Stomach smooth muscle (tissue), 2 donors: ENCODE measurements around the gene DNAAF2.
"Not testable (repeated sequence)": the region's sequence is repeated elsewhere in the genome, so short reads cannot be mapped to it uniquely, and the experiment has no call there.

ENCODE experiments used
- H3K27ac ChIP-seq: one replicate; pipeline ENCODE4 v1.7.0; 2013; ENCODE audit warnings: mild to moderate bottlenecking, low read length, inconsistent platforms
- H3K27me3 ChIP-seq, 2 donors: one replicate each; pipeline ENCODE4 v1.7.0; 2013; ENCODE audit warnings: low read length in 2 of 2; ENCODE audit not compliant: insufficient read depth in 2 of 2, control insufficient read depth in 1 of 2
- H3K36me3 ChIP-seq, 2 donors: one replicate each; pipeline ENCODE4 v1.7.0; 2013; ENCODE audit warnings: low read length in 2 of 2; ENCODE audit not compliant: control insufficient read depth in 2 of 2, insufficient read depth in 2 of 2
- H3K4me1 ChIP-seq: one replicate; pipeline ENCODE4 v1.7.0; 2013; ENCODE audit warnings: low read length; ENCODE audit not compliant: control insufficient read depth, insufficient read depth
- H3K4me3 ChIP-seq, 2 donors: one replicate each; pipeline ENCODE4 v1.7.0; 2013; ENCODE audit warnings: low read length in 2 of 2
- H3K9ac ChIP-seq, 2 donors: one replicate each; pipeline ENCODE4 v1.7.0; 2013; ENCODE audit warnings: low read length in 2 of 2, mild to moderate bottlenecking in 1 of 2
- H3K9me3 ChIP-seq, 2 donors: one replicate each; pipeline ENCODE4 v1.7.0; 2013; ENCODE audit warnings: low read length in 2 of 2; ENCODE audit not compliant: control insufficient read depth in 2 of 2
- donor health status: healthy.
- donor health status: Pancreatic carcinoma.

DNAAF2 gene

DNA sequence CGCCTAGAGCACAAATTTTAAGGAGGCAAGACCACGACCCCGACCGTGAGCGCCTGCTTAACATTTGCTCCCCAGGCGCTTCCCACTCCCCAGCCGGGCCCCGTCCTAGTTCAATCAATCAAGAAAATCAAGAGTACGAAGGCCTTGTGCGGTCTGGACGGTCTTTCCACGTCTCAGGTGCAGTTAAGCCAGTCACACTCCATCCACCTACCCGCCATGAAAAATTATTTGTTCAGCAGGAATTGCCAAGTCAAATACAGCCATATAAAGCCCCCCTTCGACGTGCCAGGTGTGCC is 36.9 kb downstream of the DNAAF2 start:
- H3K4me3 ChIP-seq, result peak overlapping the region; percentile 87 to 95
- H3K27me3 ChIP-seq, result no peaks in the 10 kb centered on the region
- H3K9me3 ChIP-seq, result no peaks in the 10 kb centered on the region
- H3K9ac ChIP-seq, result peak overlapping the region; percentile 94 to 97
- no peaks in the 10 kb centered on the region for H3K36me3 ChIP-seq
- peaks cover 6% of the 10 kb centered on the region for H3K4me1 ChIP-seq
- H3K27ac ChIP-seq, result peak overlapping the region; percentile 94

DNA sequence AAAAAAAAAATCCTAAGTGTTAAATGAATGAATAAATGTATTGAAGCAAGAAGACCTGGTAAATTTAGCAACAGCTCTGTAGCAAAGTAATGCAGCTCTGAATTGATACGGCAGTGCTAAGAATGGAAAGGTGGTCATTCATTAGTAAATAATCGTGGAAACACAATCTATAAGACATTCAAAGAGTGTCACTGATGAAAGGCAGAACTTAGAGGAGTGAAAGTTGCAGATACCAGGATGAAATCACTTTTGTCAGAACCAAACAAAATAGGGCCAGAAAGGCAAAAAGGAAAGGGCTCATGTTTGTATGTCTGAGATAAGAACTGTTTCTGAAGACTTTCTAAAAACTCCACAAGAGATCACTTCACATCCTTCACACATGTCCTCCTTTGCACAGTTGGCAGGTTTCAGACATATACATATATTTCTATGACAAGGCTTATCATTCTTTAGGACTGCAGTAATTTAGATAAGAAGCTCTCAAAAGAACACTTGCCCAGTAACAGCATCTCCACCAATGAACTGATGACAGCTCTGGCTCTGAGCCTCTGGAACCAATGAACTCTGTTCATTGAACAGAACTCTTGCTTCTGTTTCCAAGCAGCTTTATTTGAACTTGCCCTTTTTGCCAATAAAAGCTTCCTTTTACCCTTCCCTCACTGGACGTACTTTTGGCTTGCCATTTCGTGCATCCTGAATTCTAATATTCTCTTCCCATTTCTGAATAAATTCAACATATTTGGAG is 40.5 kb downstream of the DNAAF2 start:
- Histone ChIP-seq H3K9me3 (no peaks in the 10 kb centered on the region), H3K27ac (no peak overlapping the region), H3K4me1 (peaks cover 6% of the 10 kb centered on the region), H3K9ac (no peak overlapping the region), H3K36me3 (no peaks in the 10 kb centered on the region), H3K4me3 (no peak overlapping the region), H3K27me3 (no peaks in the 10 kb centered on the region)

DNA sequence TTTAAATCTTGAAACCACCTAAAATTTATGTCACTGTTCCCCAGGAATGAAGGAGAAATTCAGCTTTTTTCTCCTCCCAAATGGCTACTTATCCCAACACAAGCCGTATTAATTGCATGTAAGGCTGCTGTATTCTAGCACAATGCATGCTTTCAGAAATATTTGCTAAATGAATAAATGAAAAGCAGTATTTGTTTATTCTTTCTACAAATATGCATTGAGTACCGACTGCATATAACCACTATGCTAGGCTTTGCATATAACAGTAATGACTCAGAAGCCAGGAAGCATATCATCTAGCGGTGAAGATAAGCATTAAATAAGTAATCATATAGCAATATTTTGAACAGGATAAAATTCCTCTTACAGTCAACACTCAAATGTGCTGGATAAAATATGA is 42.0 kb downstream of the DNAAF2 start:
- Histone ChIP-seq H3K36me3 (no peaks in the 10 kb centered on the region), H3K9ac (no peak overlapping the region), H3K27me3 (no peaks in the 10 kb centered on the region), H3K4me3 (no peak overlapping the region), H3K9me3 (no peaks in the 10 kb centered on the region), H3K4me1 (no peaks in the 10 kb centered on the region), H3K27ac (no peak overlapping the region)

DNA sequence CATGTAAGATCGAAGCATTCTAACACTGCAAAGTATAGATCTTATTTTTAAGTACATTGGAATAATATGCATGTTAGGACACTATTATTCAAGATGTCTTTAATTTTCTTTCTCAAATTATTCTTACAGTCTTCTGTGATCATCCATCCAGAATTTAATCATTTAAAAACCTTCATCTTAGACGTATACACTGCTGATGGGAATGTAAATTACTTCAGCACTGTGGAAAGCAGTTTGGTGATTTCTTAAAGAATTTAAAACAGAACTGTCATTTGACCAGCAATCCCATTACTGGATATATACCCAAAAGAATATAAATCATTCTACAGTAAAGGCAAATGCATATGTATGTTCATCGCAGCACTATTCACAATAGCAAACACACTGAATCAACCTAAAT is 45.7 kb downstream of the DNAAF2 start:
- peaks cover 9% of the 10 kb centered on the region for H3K4me1 ChIP-seq
- no peaks in the 10 kb centered on the region for H3K9me3 ChIP-seq
- H3K4me3 ChIP-seq, result no peak overlapping the region
- no peaks in the 10 kb centered on the region for H3K27me3 ChIP-seq
- no peaks in the 10 kb centered on the region for H3K36me3 ChIP-seq
- H3K27ac ChIP-seq, result no peak overlapping the region
- H3K9ac ChIP-seq, result no peak overlapping the region

DNA sequence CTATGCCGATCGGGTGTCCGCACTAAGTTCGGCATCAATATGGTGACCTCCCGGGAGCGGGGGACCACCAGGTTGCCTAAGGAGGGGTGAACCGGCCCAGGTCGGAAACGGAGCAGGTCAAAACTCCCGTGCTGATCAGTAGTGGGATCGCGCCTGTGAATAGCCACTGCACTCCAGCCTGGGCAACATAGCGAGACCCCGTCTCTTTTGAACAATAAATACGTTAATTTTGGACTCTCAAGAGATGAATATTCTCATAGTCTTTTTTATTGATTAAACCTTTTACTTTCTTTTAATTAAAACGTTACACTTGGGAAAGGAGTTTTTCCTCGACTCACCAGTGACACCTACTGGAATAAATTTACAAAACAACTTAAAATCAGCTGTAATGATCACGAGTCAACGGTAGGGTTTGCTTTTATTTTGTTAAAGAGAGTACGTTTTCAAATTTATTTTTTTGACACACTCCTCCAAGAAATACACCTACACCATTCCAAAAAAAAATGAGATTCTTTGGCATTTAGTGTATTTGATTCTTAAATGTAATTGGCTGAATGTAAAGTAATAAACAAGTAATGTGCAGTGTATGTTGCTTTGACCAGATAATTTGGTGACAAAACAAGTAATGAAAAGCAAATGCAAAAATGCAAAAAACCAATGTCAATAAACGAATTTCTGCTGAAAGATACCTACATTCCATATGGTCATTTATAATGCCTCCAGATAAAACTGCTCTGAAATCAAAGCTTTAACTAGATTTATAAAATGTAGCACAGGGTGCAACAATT is 48.2 kb downstream of the DNAAF2 start:
- H3K4me3 ChIP-seq, result peak overlapping the region; percentile 96 to 99
- no peaks in the 10 kb centered on the region for H3K27me3 ChIP-seq
- H3K9me3 ChIP-seq, result no peaks in the 10 kb centered on the region
- H3K27ac ChIP-seq, result peak overlapping the region; percentile 88
- peak overlapping the region; percentile 60 to 98 for H3K9ac ChIP-seq
- H3K4me1 ChIP-seq, result peaks cover 16% of the 10 kb centered on the region
- peaks cover 8 to 14% of the 10 kb centered on the region in 2 donors for H3K36me3 ChIP-seq

DNA sequence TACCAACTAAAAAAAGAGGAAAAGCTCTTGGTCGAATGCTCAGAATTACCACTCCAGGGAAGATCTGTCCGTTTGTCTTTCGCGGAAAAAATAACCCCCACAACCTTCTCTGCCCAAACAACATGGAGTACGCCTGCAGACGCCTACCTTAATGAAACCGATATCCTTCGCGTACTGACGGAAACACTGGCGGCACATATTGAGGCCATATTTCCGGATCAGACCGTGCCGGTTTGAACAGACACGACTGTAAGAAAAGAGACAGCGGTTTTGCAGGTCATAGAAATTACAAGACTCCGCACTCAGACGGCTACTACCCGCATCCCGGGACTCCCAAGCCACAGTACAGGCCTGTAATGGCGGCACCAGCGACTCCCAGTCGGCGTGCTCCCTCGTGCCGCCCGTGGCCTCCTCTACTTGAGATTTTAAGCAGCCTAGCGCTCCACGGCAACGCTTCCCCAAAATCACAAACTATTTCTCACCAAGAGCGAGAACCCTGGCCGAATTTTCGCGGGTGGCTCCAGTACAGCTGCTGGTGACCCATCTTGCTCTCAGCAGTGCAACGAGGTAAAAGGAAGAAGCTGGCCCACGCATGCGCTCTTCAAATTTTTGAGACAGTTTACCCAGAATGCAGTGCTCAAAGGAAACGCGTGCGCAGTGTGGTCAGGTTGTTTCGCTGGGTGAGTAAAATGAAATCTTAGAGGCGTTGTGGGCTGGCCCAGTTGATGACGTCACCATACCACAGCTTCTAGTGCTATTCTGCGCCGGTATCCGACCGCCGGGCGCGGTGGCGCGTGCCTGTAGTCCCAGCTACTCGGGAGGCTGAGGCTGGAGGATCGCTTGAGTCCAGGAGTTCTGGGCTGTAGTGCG is 49.0 kb downstream of the DNAAF2 start, which contains the start of gene RPS29:
Gene RPS29 (minus strand): TSS at position 578 of the 870 bp plus-strand sequence. CDS start 34 bp downstream, at position 544.
- peaks cover 16% of the 10 kb centered on the region for H3K4me1 ChIP-seq
- H3K27me3 ChIP-seq, result no peaks in the 10 kb centered on the region
- peak within 1 kb of the TSS; percentile 96 to 99 for H3K4me3 ChIP-seq
- H3K9ac ChIP-seq, result peak within 1 kb of the TSS; percentile 93 to 98
- H3K36me3 ChIP-seq, result peaks cover 8 to 14% of the 10 kb centered on the region in 2 donors
- no peaks in the 10 kb centered on the region for H3K9me3 ChIP-seq
- H3K27ac ChIP-seq, result peak within 1 kb of the TSS; percentile 88

DNA sequence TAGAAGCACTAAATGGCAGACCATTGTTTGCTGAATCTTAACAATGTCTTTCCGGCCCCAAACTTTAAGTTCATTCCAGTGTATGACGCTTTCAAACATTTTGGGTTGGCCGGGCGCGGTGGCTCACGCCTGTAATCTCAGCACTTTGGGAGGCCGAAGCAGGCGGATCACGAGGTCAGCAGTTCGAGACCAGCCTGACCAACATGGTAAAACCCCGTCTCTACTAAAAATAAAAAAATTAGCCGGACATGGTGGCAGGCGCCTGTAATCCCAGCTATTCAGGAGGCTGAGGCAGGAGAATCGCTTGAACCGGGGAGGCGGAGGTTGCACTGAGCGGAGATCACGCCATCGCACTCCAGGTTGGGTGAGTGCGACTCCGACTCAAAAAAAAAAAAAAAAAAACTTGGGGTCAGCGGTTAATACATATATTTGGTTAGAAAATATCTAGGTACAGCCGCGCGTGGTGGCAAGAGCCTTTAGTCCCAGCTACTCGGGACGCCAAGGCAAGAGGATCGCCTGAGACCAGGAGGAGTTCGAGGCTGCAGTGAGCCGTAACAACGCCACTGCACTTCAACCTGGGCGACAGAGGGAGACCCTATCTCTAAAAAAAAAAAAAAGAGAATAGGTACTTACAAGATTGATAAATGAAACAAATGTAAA is 49.9 kb downstream of the DNAAF2 start:
- peak overlapping the region; percentile 93 to 98 for H3K9ac ChIP-seq
- peak overlapping the region; percentile 88 for H3K27ac ChIP-seq
- peaks cover 16% of the 10 kb centered on the region for H3K4me1 ChIP-seq

DNA sequence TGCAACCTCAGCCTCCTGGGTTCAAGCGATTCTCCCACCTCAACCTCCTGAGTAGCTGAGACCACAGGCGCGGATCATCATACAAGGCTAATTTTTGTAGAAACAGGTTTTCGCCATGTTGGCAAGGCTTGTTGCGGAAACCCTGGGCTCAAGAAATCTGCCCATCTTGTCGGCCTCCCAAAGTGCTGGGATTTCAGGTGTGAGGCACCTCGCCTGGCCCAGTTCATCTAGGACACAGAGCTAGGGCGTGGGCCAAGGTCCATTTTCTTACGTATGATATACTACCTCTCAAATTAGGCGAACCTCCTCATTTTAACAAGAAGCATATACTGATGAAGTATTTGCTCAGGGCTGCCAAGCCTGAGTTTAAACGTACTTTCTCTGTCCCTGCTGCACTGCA is 51.0 kb downstream of the DNAAF2 start:
- Histone ChIP-seq H3K27ac (no peak overlapping the region), H3K9me3 (no peaks in the 10 kb centered on the region), H3K9ac (peak overlapping the region in 1 of 2 donors; percentile 36), H3K4me3 (peak overlapping the region in 1 of 2 donors; percentile 8), H3K4me1 (peaks cover 16% of the 10 kb centered on the region), H3K27me3 (no peaks in the 10 kb centered on the region), H3K36me3 (peaks cover 8 to 14% of the 10 kb centered on the region in 2 donors)

More for the DNA sequence above, 49.9 kb downstream of the DNAAF2 start:
- not testable (repeated sequence) for H3K9me3 ChIP-seq, H3K27me3 ChIP-seq
- peaks cover 8 to 14% of the 10 kb centered on the region in 2 donors for H3K36me3 ChIP-seq
- H3K4me3 ChIP-seq, result peak overlapping the region; percentile 96 to 99

DNA sequence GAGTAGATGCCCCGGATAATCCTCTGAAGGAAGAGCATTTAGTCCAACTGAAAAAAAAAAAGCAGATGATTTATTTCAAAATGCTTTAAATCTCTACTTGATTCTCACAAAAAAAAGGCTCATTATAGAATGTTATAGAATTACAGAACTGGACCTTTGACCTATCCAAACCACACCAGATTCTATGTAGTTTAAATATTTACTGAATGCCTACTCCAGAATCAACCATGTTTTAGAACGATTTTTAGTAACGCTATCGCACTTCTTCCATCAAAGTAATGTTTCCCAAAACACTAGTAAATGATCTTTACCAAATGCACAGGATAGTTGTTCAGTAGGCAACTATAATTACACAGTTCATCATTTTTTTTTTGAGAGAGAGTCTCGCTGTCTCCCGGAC is 51.4 kb downstream of the DNAAF2 start:
- Histone ChIP-seq H3K9ac (no peak overlapping the region), H3K36me3 (peaks cover 8 to 14% of the 10 kb centered on the region in 2 donors), H3K4me3 (no peak overlapping the region), H3K4me1 (peaks cover 16% of the 10 kb centered on the region), H3K27ac (no peak overlapping the region), H3K9me3 (no peaks in the 10 kb centered on the region), H3K27me3 (no peaks in the 10 kb centered on the region)
